Bronchial epithelial cell (primary cell): ENCODE data around the gene RGS21. TPM values are rescaled to one million over a fixed set of nuclear protein-coding genes. Genes with fewer than 3 reads are reported as not detected.

Experiments used
- DNase-seq: peaks from one replicate; pipeline ENCODE4 v3.0.0-alpha.2; 2010; ENCODE audit warnings: low read depth
- FAIRE-seq: peaks from 2 replicates; lab custom pipeline; 2011; peaks lifted over from hg19 to GRCh38; lab: Jason Lieb, UNC
- H3K27me3 ChIP-seq: 2 replicates; pipeline ENCODE4 v1.5.1; 2011; ENCODE audit warnings: low read length; ENCODE audit not compliant: control insufficient read depth, insufficient read depth
- H3K36me3 ChIP-seq: 2 replicates; pipeline ENCODE4 v1.5.1; 2011; ENCODE audit warnings: low read length; ENCODE audit not compliant: control insufficient read depth, insufficient read depth
- H3K4me3 ChIP-seq: 2 replicates; pipeline ENCODE4 v1.5.1; 2011; ENCODE audit warnings: mild to moderate bottlenecking, low read depth, low read length, control low read depth
- total RNA-seq: library from RNA; depleted of rRNA; stranded (reverse); fragments of >200 nt; gene quantifications from 2 replicates; pipeline ENCODE4 v1.2.1, GENCODE V29; 2014
- TF ChIP-seq, protein P1 (sequence below): IDR thresholded peaks from 2 replicates; pipeline ENCODE4 v1.5.1; 2011; ENCODE audit warnings: mild to moderate bottlenecking, moderate library complexity, low read length, control low read depth, inconsistent platforms; ENCODE audit not compliant: insufficient read depth, severe bottlenecking

The RGS21 gene
- total RNA-seq, 1 donor from 2014 or later = not detected

DNA sequence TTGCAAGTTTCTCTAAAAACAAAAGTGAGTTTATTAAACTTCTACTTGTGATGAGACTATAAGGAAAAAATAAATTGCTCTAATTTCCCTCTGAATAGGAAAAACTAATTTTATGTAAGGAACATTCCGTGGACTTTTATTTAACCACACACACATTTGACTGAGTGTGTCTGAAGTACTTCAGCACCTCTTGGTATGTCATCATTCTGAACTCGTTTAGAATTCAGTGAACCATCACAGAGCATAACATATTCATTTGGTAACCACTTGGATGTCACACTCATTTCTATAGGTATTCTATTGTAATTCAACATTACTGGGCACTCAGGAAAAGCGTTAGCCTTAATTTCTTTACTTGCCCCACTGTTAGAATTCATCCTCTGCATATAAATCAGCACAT is 79.1 kb downstream of the RGS21 start:
- Histone ChIP-seq H3K36me3 (no peaks in the 10 kb centered on the region), H3K4me3 (no peak overlapping the region), H3K27me3 (no peaks in the 10 kb centered on the region)
- TF ChIP-seq, protein P1, sequence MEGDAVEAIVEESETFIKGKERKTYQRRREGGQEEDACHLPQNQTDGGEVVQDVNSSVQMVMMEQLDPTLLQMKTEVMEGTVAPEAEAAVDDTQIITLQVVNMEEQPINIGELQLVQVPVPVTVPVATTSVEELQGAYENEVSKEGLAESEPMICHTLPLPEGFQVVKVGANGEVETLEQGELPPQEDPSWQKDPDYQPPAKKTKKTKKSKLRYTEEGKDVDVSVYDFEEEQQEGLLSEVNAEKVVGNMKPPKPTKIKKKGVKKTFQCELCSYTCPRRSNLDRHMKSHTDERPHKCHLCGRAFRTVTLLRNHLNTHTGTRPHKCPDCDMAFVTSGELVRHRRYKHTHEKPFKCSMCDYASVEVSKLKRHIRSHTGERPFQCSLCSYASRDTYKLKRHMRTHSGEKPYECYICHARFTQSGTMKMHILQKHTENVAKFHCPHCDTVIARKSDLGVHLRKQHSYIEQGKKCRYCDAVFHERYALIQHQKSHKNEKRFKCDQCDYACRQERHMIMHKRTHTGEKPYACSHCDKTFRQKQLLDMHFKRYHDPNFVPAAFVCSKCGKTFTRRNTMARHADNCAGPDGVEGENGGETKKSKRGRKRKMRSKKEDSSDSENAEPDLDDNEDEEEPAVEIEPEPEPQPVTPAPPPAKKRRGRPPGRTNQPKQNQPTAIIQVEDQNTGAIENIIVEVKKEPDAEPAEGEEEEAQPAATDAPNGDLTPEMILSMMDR = no peak
- FAIRE-seq = no peak
- DNase-seq = no peak

DNA sequence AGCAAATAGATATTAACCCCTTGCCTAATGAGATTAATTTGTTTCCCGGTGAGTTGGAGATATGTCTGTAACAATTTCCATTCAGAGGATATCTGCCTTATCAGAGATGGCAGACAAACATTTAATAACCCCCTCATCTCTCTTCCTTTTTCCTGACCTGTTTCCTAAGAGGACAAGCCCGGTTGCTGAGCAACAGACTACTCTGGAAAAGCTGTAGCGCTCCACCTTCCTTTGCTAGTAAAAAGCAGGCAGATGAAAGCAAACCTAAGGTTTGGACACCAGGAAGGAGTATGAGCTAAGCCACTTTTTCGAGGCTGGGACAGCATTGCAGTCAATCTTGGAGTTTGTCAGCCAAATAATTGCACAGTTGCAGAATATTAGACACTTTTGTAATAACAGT is 82.4 kb downstream of the RGS21 start:
- FAIRE-seq = no peak
- no peak for DNase-seq
- TF ChIP-seq, protein P1 = no peak
- H3K36me3 ChIP-seq = no peaks in the 10 kb centered on the region
- H3K4me3 ChIP-seq = no peak overlapping the region
- H3K27me3 ChIP-seq = no peaks in the 10 kb centered on the region

DNA sequence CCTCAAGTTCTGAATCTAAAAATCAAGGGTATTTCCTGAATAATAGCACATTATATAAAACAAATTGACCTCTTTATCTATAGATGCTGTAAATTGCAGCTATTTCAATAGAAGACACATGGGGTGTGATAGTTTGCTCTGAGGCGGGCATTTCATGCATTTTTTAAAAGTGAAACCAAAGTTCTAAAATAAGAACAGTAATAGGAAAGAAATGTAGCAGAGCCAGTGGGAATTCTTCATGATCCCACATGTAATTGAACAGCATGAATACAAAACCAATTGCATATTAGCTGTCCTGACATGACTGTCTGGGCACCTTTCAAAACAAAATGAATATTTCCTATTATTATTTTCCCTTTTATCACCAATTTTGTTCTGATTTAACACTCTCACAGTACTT is 85.0 kb downstream of the RGS21 start:
- Histone ChIP-seq H3K36me3 (no peaks in the 10 kb centered on the region), H3K4me3 (no peak overlapping the region), H3K27me3 (no peaks in the 10 kb centered on the region)
- TF ChIP-seq, protein P1 = no peak
- FAIRE-seq (no peak), DNase-seq (peak; percentile 54)

DNA sequence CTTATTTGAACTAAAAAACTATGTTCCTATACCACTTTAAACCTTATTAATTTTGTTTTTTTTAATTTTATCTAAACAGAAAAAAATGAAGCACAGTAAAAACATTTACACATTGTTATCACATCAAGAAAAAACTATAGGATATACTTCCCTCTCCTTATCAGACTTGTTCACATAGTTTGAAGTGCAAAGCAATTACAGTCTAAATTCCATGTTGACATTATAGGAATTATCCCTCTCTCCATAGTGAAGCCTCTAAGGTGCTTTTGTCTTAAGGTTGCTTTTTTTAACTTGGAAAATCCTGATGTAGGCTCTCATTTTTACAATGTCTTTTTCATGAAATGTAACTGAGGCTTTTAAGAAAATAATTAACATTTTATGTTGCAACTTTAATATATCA is 85.8 kb downstream of the RGS21 start:
- TF ChIP-seq, protein P1 = no peak
- Histone ChIP-seq H3K4me3 (no peak overlapping the region), H3K36me3 (no peaks in the 10 kb centered on the region), H3K27me3 (no peaks in the 10 kb centered on the region)
- DNase-seq = no peak
- FAIRE-seq = no peak

DNA sequence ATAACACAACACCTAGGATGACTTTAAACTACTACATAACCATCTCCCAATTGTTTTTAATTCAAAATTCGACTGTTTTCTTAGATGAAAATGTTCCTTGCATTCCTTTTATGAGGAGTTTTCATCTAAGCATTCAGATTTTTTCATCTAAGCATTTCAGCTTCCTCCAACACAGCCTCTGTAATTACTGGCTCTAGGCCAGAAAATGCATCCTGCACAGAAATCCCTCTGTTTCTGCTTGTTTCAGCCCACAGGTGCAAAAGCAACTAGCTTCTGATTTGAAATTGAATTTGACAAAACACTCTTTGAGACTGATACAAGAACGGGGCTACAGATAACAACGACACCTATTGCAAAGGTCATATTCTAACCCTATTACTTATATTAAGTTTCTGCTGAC is 90.4 kb downstream of the RGS21 start:
- TF ChIP-seq, protein P1 = no peak
- H3K36me3 ChIP-seq = no peaks in the 10 kb centered on the region
- no peak overlapping the region for H3K4me3 ChIP-seq
- no peak for FAIRE-seq
- H3K27me3 ChIP-seq = no peaks in the 10 kb centered on the region
- no peak for DNase-seq

Other genes with a start within 250 kb of the RGS21 start
- gene RGS18, start 158.5 kb upstream of the RGS21 start, total RNA-seq = under 0.01 TPM in 1 of 2 replicates, not detected in the other